HG03442 (cell line): ENCODE measurements around the gene CCDC144A.
"Not testable (repeated sequence)": the region's sequence is repeated elsewhere in the genome, so short reads cannot be mapped to it uniquely, and the experiment has no call there.

ENCODE experiments used
- ATAC-seq: cut with Tn5 transposase; IDR thresholded peaks from one replicate; pipeline ENCODE4 v1.9.1; 2021; ENCODE audit warnings: mild to moderate bottlenecking, moderate library complexity; ENCODE audit not compliant: unreplicated experiment

Gene CCDC144A

DNA sequence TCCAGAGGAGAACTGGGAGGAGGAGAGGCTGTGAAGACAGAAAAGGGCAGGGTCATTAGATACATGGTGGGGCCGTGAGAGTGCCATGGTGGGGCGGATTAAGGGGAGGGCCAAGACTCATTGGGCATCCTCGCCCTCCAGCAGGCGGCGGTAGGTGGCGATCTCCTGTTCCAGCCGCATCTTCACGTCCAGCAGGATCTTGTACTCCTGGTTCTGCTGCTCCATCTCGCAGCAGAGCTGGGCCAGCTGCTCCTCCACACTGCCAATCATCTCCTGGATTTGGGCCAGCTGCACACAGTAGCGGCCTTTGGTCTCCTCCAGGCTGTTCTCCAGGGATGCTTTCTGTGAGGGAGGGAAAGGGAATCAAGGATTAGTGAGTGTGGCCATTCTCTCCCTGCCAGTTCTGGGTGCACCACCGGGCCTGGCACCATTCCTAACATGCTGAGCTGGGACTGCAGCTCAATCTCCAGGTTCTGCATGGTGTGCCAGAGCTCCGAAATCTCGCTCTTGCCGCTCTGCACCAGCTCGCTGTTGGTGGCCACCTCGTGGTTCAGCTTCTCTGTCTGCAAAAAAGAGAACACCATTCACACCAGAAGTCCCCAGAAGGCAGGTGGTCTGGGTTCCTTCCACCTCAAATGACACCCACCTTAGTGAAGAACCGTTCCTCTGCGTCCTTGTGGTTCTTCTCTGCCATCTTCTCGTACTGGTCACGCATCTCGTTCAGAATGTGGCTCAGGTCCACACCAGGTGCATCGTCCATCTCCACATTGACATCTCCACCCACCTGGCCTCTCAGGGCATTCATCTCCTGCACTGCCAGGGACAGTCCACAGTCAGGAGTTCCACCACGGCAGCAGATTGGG, 129.0 kb downstream of the CCDC144A start:
- ATAC-seq, result no peak

DNA sequence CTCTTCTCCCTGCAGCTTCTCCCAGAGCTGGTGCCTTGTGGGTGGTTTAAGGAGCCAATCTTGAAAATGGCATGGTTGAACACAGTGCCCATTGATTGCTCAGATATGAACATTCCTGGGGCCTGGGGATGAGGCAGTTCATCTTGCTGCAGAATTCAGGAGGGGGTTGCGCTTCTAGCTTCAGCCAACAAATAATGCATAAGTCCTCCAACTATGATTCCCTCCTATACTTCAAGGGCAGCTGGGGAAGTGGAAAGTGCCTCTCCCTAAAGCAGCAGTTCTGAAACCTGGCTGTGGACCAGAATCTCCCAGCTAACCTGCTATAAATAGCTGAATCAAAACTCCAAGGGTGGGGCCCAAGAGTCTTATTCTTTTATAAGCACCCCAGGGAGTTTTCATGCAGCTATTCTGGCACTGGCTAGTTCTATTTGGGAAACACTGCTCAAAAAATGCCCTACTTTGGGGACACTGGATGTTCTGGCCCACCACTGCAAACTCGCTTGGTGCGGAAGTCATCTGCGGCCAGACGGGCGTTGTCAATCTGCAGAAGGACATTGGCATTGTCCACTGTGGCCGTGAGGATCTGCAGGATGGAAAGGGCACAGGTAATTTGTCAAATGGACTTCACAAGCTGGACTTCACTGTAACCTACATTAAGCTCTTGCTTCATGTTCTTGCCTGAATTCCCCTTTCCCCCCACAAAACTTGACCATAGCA, 130.3 kb downstream of the CCDC144A start:
- ATAC-seq, result no peak

DNA sequence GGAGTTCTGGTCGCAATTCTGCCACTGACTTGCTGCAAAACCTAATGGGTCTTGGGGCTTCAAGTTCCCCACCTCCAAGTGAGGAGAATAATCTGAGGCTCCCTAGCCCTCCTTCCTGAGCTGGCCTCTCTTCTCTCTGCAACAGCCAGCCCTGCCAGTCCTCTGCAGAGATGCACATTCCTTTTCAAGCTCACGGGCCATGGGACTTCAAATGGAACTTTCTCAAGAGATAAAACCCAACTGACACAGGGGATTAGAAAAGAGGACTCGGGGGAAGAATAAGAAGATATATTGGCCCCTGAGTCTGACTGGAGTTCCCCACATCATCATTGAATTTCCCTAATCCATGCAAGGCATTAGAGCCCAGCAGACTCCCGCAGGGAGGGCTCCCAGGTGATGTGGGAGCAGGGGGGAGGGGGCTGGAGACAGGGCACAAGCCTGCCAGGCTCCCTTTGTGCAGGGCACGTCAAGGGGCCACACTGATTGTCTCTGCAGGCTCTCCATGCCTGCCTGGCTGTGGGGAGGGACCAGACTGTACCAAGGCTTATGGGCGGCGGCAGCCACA, 131.0 kb downstream of the CCDC144A start:
- no peak for ATAC-seq

DNA sequence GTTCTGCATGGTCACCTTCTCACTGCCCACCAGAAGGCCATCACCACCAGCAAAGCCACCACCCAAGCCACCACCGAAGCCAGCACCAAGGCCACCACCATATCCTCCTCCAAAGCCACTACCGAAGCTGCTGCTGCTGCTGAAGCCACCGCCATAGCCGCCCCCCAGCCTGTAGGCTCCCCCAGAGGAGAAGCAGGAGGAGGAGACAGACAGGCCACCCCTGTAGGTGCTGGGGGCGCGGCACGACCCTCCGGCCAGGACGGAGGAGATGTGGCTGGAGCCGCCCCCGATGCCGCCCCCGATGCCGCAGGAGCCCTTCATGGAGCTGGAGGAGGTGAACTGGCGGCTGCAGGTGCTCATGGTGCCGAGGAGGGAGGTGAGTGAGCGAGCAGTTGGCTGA, 132.1 kb downstream of the CCDC144A start:
- ATAC-seq, result not testable (repeated sequence)

DNA sequence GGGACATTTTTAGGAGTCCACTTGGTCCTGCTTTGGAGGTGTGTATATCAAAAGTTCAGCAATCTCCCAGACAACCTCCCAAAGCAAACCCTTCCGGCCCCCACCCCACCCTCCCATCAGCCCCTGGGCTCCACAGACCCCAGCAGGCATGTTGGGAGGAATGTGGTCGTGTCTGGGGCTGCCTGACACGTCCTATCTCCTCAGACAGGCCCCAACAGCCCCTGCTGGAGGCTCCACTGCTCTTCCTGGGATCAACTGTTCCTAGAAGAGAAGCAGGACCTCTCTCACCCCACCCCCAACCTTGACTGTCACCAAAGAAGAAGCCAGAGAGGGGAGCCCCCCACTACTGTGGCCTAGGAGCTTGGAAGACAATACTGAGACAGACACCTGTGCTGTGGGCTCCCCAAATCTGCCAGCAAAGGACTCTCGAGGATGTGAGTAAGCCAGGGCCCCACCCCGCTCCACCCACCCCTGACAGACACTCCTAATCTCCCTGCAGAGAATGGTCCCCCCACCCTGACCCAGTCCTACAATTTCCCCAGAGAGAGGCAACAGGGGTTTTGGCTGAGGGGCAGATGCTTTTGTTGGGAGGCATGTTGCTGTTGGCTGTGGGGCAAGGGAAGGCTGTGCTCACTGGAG, 133.8 kb downstream of the CCDC144A start:
- ATAC-seq, result not testable (repeated sequence)
